Mesendoderm (in vitro differentiated cells): ENCODE measurements around the gene PRSS22. TPM values are rescaled to one million over a fixed set of nuclear protein-coding genes. Genes with fewer than 3 reads are reported as not detected.
"Not testable (repeated sequence)": the region's sequence is repeated elsewhere in the genome, so short reads cannot be mapped to it uniquely, and the experiment has no call there.

Experiments
- DNase-seq: peaks from one replicate; pipeline ENCODE4 v3.0.0; 2013
- H2AK5ac ChIP-seq: 2 replicates; pipeline ENCODE4 v1.6.1; 2013; ENCODE audit warnings: low read length, inconsistent platforms
- H2BK120ac ChIP-seq: 2 replicates; pipeline ENCODE4 v1.6.1; 2013; ENCODE audit warnings: low read depth, mild to moderate bottlenecking, low read length, moderate library complexity, mixed read lengths
- H2BK15ac ChIP-seq: replicated peaks from 2 replicates; pipeline ENCODE4 v1.6.1; 2013; ENCODE audit warnings: low read depth, mild to moderate bottlenecking, moderate library complexity
- H2BK5ac ChIP-seq: 2 replicates; pipeline ENCODE4 v1.6.1; 2013; ENCODE audit warnings: low read length, inconsistent platforms
- H3K18ac ChIP-seq: 2 replicates; pipeline ENCODE4 v1.6.1; 2013; ENCODE audit warnings: mild to moderate bottlenecking, low read length, mixed read lengths
- H3K23ac ChIP-seq: one replicate; pipeline ENCODE4 v1.6.1; 2013; ENCODE audit warnings: low read length
- H3K27ac ChIP-seq: 2 replicates; pipeline ENCODE4 v1.5.1; 2013; ENCODE audit warnings: low read depth, mild to moderate bottlenecking, inconsistent platforms, low read length, moderate library complexity
- H3K27me3 ChIP-seq: 2 replicates; pipeline ENCODE4 v1.6.1; 2013; ENCODE audit warnings: low read length, control low read depth, mild to moderate bottlenecking, inconsistent platforms; ENCODE audit not compliant: insufficient read depth, poor library complexity
- H3K36me3 ChIP-seq: 2 replicates; pipeline ENCODE4 v1.6.1; 2013; ENCODE audit warnings: low read length, inconsistent platforms; ENCODE audit not compliant: control insufficient read depth, insufficient read depth
- H3K4ac ChIP-seq: one replicate; pipeline ENCODE4 v1.6.1; 2013; ENCODE audit warnings: low read depth, mild to moderate bottlenecking, low read length, moderate library complexity
- H3K4me1 ChIP-seq: 2 replicates; pipeline ENCODE4 v1.6.1; 2013; ENCODE audit warnings: low read depth, low read length, inconsistent platforms; ENCODE audit not compliant: control insufficient read depth
- H3K4me2 ChIP-seq: 2 replicates; pipeline ENCODE4 v1.6.1; 2013; ENCODE audit warnings: low read length
- H3K4me3 ChIP-seq: 2 replicates; pipeline ENCODE4 v1.5.1; 2013; ENCODE audit warnings: mild to moderate bottlenecking, low read length
- H3K56ac ChIP-seq: one replicate; pipeline ENCODE4 v1.6.1; 2013; ENCODE audit warnings: low read length
- H3K79me1 ChIP-seq: 2 replicates; pipeline ENCODE4 v1.6.1; 2013; ENCODE audit warnings: low read length, inconsistent platforms
- H3K79me2 ChIP-seq: 2 replicates; pipeline ENCODE4 v1.6.1; 2013; ENCODE audit warnings: mild to moderate bottlenecking, low read length; ENCODE audit not compliant: control insufficient read depth, insufficient read depth
- H3K9ac ChIP-seq: 2 replicates; pipeline ENCODE4 v1.6.1; 2013; ENCODE audit warnings: low read length, inconsistent platforms
- H4K5ac ChIP-seq: one replicate; pipeline ENCODE4 v1.6.1; 2013; ENCODE audit warnings: low read length
- H4K8ac ChIP-seq: one replicate; pipeline ENCODE4 v1.6.1; 2013; ENCODE audit warnings: low read depth, mild to moderate bottlenecking, control low read depth, low read length, moderate library complexity
- WGBS: extraction: QIAGEN DNeasy Blood & Tissue Kit; methylation state at CpG from one replicate; pipeline ENCODE4 v1.1.7; 2013; ENCODE audit warnings: low lambda C conversion rate, missing lambda C conversion rate; ENCODE audit not compliant: insufficient coverage; ENCODE audit errors: extremely low coverage; 5-methylcytosine and 5-hydroxymethylcytosine counted together
- polyA plus RNA-seq, 2 experiments: library from polyadenylated mRNA; stranded (reverse); fragments of 200-250 nt; gene quantifications; one replicate each; pipeline ENCODE4 v1.2.3, GENCODE V29; 2013

The PRSS22 gene
- 0.58 TPM for polyA plus RNA-seq (2013, experiment 1 of 2)
- polyA plus RNA-seq (2013, experiment 2 of 2): 0.94 TPM

GRCh38 chr16:2857451-2858244 is at the start of gene PRSS22:
Gene PRSS22, minus strand, starts transcription at chr16:2858170. Its CDS starts 66 bp downstream, at chr16:2858104.
- no peak within 1 kb of the TSS for H2AK5ac ChIP-seq
- peak within 1 kb of the TSS; percentile 66 for H3K23ac ChIP-seq
- DNase-seq: peak; percentile 51
- H2BK5ac ChIP-seq: no peak within 1 kb of the TSS
- peak within 1 kb of the TSS; percentile 64 for H3K9ac ChIP-seq
- H3K56ac ChIP-seq: peak within 1 kb of the TSS; percentile 89
- H3K18ac ChIP-seq: no peak within 1 kb of the TSS
- no peak within 1 kb of the TSS for H3K4ac ChIP-seq
- no peak within 1 kb of the TSS for H2BK120ac ChIP-seq
- H3K4me3 ChIP-seq: no peak within 1 kb of the TSS
- H3K27ac ChIP-seq: no peak within 1 kb of the TSS
- H4K5ac ChIP-seq: no peak within 1 kb of the TSS
- no peaks in the 10 kb centered on the region for H3K36me3 ChIP-seq
- H3K79me1 ChIP-seq: no peaks in the 10 kb centered on the region
- peak within 1 kb of the TSS; percentile 78 for H3K4me2 ChIP-seq
- no peak within 1 kb of the TSS for H4K8ac ChIP-seq
- no peaks in the 10 kb centered on the region for H3K27me3 ChIP-seq
- no peak within 1 kb of the TSS for H2BK15ac ChIP-seq
- H3K4me1 ChIP-seq: no peaks in the 10 kb centered on the region
- no CpG with 5 or more reads among the region's 42 CpGs for WGBS
- no peaks in the 10 kb centered on the region for H3K79me2 ChIP-seq

GRCh38 chr16:2907084-2907753 is 49.2 kb upstream of the PRSS22 start:
- H3K23ac ChIP-seq, H3K4me1 ChIP-seq, H2BK15ac ChIP-seq, H3K79me1 ChIP-seq, H3K36me3 ChIP-seq, H3K9ac ChIP-seq, H3K27me3 ChIP-seq, H2BK120ac ChIP-seq, H3K18ac ChIP-seq, H4K5ac ChIP-seq, H3K79me2 ChIP-seq, H3K27ac ChIP-seq, H2BK5ac ChIP-seq, H3K4ac ChIP-seq, H4K8ac ChIP-seq, H3K4me2 ChIP-seq, H3K4me3 ChIP-seq, H2AK5ac ChIP-seq, H3K56ac ChIP-seq: not testable (repeated sequence)
- DNase-seq: peak; percentile 91
- no CpG with 5 or more reads among the region's 17 CpGs for WGBS

GRCh38 chr16:2905988-2906387 is 48.0 kb upstream of the PRSS22 start:
- WGBS: no CpG with 5 or more reads among the region's 12 CpGs
- Histone ChIP-seq H3K79me1 (no peaks in the 10 kb centered on the region), H2BK5ac (no peak overlapping the region), H4K5ac (no peak overlapping the region), H3K18ac (no peak overlapping the region), H2BK15ac (no peak overlapping the region), H3K56ac (no peak overlapping the region), H3K23ac (no peak overlapping the region), H3K27me3 (no peaks in the 10 kb centered on the region), H3K4me2 (no peak overlapping the region), H3K36me3 (no peaks in the 10 kb centered on the region), H2BK120ac (no peak overlapping the region), H3K4me1 (no peaks in the 10 kb centered on the region), H3K9ac (no peak overlapping the region), H2AK5ac (no peak overlapping the region), H3K4me3 (no peak overlapping the region), H3K27ac (no peak overlapping the region), H3K79me2 (no peaks in the 10 kb centered on the region), H3K4ac (no peak overlapping the region), H4K8ac (no peak overlapping the region)
- DNase-seq: no peak

- H3K4me1 ChIP-seq: no peaks in the 10 kb centered on the region
- no peak overlapping the region for H2BK120ac ChIP-seq
- H3K79me1 ChIP-seq: no peaks in the 10 kb centered on the region
- peak overlapping the region; percentile 64 for H3K27ac ChIP-seq
- no peaks in the 10 kb centered on the region for H3K36me3 ChIP-seq
- no CpG with 5 or more reads among the region's 51 CpGs for WGBS
- H3K4me2 ChIP-seq: peak overlapping the region; percentile 87
- H4K8ac ChIP-seq: no peak overlapping the region
- H3K9ac ChIP-seq: peak overlapping the region; percentile 85
- H2BK15ac ChIP-seq: no peak overlapping the region
- H3K27me3 ChIP-seq: no peaks in the 10 kb centered on the region
- peak; percentile 99 for DNase-seq
- H3K79me2 ChIP-seq: no peaks in the 10 kb centered on the region
- H3K18ac ChIP-seq: peak overlapping the region; percentile 19
- no peak overlapping the region for H2AK5ac ChIP-seq
- H3K4ac ChIP-seq: no peak overlapping the region
- peak overlapping the region; percentile 72 for H3K4me3 ChIP-seq
- no peak overlapping the region for H2BK5ac ChIP-seq
- no peak overlapping the region for H3K23ac ChIP-seq
- H4K5ac ChIP-seq: no peak overlapping the region
- peak overlapping the region; percentile 88 for H3K56ac ChIP-seq
Observed at GRCh38 chr16:2905241-2905987, 47.4 kb upstream of the PRSS22 start.

- Histone ChIP-seq H3K18ac (peak overlapping the region; percentile 19), H3K79me2 (no peaks in the 10 kb centered on the region), H4K5ac (no peak overlapping the region), H3K79me1 (no peaks in the 10 kb centered on the region), H3K27me3 (no peaks in the 10 kb centered on the region), H2BK120ac (no peak overlapping the region), H2AK5ac (no peak overlapping the region), H2BK5ac (no peak overlapping the region), H2BK15ac (no peak overlapping the region), H3K4me2 (peak overlapping the region; percentile 87), H3K56ac (peak overlapping the region; percentile 88), H3K4me3 (peak overlapping the region; percentile 72), H3K27ac (peak overlapping the region; percentile 64), H3K23ac (peak overlapping the region; percentile 38), H3K4me1 (no peaks in the 10 kb centered on the region), H3K9ac (peak overlapping the region; percentile 85), H3K4ac (peak overlapping the region; percentile 63), H3K36me3 (no peaks in the 10 kb centered on the region), H4K8ac (no peak overlapping the region)
- no peak for DNase-seq
- no CpG with 5 or more reads among the region's 32 CpGs for WGBS
Observed at GRCh38 chr16:2904922-2905240, 46.9 kb upstream of the PRSS22 start.
